Measurements from ENCODE around the gene RAB3A. TPM values are rescaled to one million over a fixed set of nuclear protein-coding genes. Genes with fewer than 3 reads are reported as not detected.
A peak's percentile ranks its signal among the peaks of the same experiment; 100 is the strongest.

Gene RAB3A
- total and polyA plus RNA-seq, 9 of the 15 experiments (the other 6 are each of a cell fraction or from before 2014, with no cell fraction given) = 0.17 to 5.1 (median 0.90) TPM; not detected in 1

- TF ChIP-seq RREB1 (CRISPR knock-in tag; IDR thresholded peaks at IDR 0.05) (no peak), ZNF511 (CRISPR knock-in tag; IDR thresholded peaks at IDR 0.05) (no peak), TCF7L2 (IDR thresholded peaks at IDR 0.05; ENCODE audit: low read depth, low read length) (no peak), CBX2 (IDR thresholded peaks at IDR 0.05; ENCODE audit: insufficient read depth, low read length, poor library complexity, severe bottlenecking) (no peak), DEAF1 (CRISPR knock-in tag; IDR thresholded peaks at IDR 0.05) (peak; percentile 100), NR0B1 (IDR thresholded peaks at IDR 0.05; ENCODE audit: partially characterized antibody) (no peak), ZNF589 (CRISPR knock-in tag; IDR thresholded peaks at IDR 0.05; ENCODE audit: low read depth) (no peak), TAF9B (IDR thresholded peaks at IDR 0.05; ENCODE audit: partially characterized antibody) (no peak), PHF21A (IDR thresholded peaks at IDR 0.05; ENCODE audit: borderline replicate concordance, low read depth) (no peak), ATF7 (IDR thresholded peaks at IDR 0.05) (peak; percentile 68), ZNF75A (CRISPR knock-in tag; IDR thresholded peaks at IDR 0.05) (no peak), BCLAF1 (IDR thresholded peaks at IDR 0.05; ENCODE audit: borderline replicate concordance in 1 of 2, control insufficient read depth in 1 of 2, low read depth in 2 of 2, low read length in 1 of 2) (no peak), DNMT1 (IDR thresholded peaks at IDR 0.05) (no peak), TGIF2 (CRISPR knock-in tag; IDR thresholded peaks at IDR 0.05) (no peak), NFATC3 (IDR thresholded peaks at IDR 0.05) (no peak)
Measured at GRCh38 chr19:18152442-18152816, 51.4 kb downstream of the RAB3A start (continued).
